Heart right ventricle (tissue), 16 donors: Measurements from ENCODE around the gene SLC12A8. TPM values are rescaled to one million over a fixed set of nuclear protein-coding genes. Genes with fewer than 3 reads are reported as not detected.

Source experiments
- ATAC-seq, 8 donors: fragments of 200-7000 bp; cut with Tn5 transposase; one replicate each; pipeline ENCODE4 v1.9.1; 2020; ENCODE audit warnings: mild to moderate bottlenecking in 8 of 8, moderate library complexity in 8 of 8, moderate number of reproducible peaks in 1 of 8
- DNase-seq, 2 donors: peaks; one replicate each; pipeline ENCODE4 v3.0.0-alpha.2; 2020
- H3K27ac ChIP-seq, 10 donors: fragments of 200-600 bp; sonication (generic) in 2 of 10; one replicate each; pipeline versions ENCODE4 v1.5.0 to v1.8.0; 2020 to 2022; ENCODE audit warnings: mild to moderate bottlenecking in 3 of 10
- H3K27me3 ChIP-seq, 7 donors: fragments of 200-600 bp; one replicate each; pipeline ENCODE4 v1.8.0; 2021 to 2022; ENCODE audit warnings: mild to moderate bottlenecking in 2 of 7
- H3K36me3 ChIP-seq, 9 donors: fragments of 200-600 bp; sonication (generic) in 1 of 9; one replicate each; pipeline versions ENCODE4 v1.5.0 to v1.8.0; 2020 to 2022; ENCODE audit warnings: mild to moderate bottlenecking in 2 of 9
- H3K4me1 ChIP-seq, 9 donors: fragments of 200-600 bp; sonication (generic) in 1 of 9; one replicate each; pipeline versions ENCODE4 v1.5.0 to v1.8.0; 2020 to 2022; ENCODE audit warnings: mild to moderate bottlenecking in 4 of 9
- H3K4me3 ChIP-seq, 10 donors: fragments of 200-600 bp; sonication (generic) in 2 of 10; one replicate each; pipeline versions ENCODE4 v1.5.0 to v1.8.0; 2020 to 2022; ENCODE audit warnings: mild to moderate bottlenecking in 7 of 10, moderate library complexity in 2 of 10
- H3K9me3 ChIP-seq, 11 donors: fragments of 200-600 bp in 10 of 11; sonication (generic) in 2 of 11; one replicate each; pipeline versions ENCODE4 v1.5.0 to v1.8.0; 2013 to 2022; ENCODE audit warnings: mild to moderate bottlenecking in 2 of 11, control low read depth in 1 of 11, moderate library complexity in 1 of 11
- CTCF ChIP-seq, 9 donors: fragments of 200-600 bp; sonication (generic) in 2 of 9; IDR thresholded peaks; one replicate each; pipeline versions ENCODE4 v1.5.0 to v1.8.0; 2021 to 2022; ENCODE audit warnings: antibody characterized with exemption in 9 of 9, mild to moderate bottlenecking in 5 of 9, moderate library complexity in 1 of 9
- WGBS, 2 donors: extraction: QIAGEN DNeasy Blood & Tissue Kit; methylation state at CpG; one replicate each; pipeline ENCODE4 v1.1.7; 2013; ENCODE audit warnings: inconsistent platforms in 1 of 2; 5-methylcytosine and 5-hydroxymethylcytosine counted together
- intact Hi-C, 10 donors: fragments of 100-400 bp; cut with DNase I; formaldehyde crosslinking; loops; one replicate each; pipeline versions ENCODE4 v1.11.1 to v1.14.2; 2022
- polyA plus RNA-seq, 2 donors: library from polyadenylated mRNA; stranded (reverse); fragments of 200-250 nt; gene quantifications; one replicate each; pipeline ENCODE4 v1.2.3, GENCODE V29; 2013
- total RNA-seq, 10 donors: library from RNA; stranded (reverse); fragmentation: NEBNext Ultra II Directional in 3 of 10; extraction: Animal tissue kit (Norgen Biotek cat#: 25700) in 3 of 10; gene quantifications; one replicate each; pipeline versions ENCODE4 v1.2.1 to v1.2.4, GENCODE V29; 2021 to 2023
- donor health status: Arrhythmogenic right ventricular cardiomyopathy.
- donor health status: ischemic (EF 13 %, LVEDD 7.1; RV severe dilation, severe dysfunction).
- donor health status: healthy with polysubstance abuse.
- donor health status: DM: no; HTN: yes; CAD: no.
- donor health status: DM: no; HTN: no; CAD: no.
- donor health status: ischemic (EF 25% LVEDD 6.9; RV normal size, moderate dysfunction).
- donor health status: ischemic (EF 25% LVEDD 5.7; RV mildly dilated, moderate dysfunction).
- donor health status: healthy.
- donor health status: DM: yes; HTN: yes; CAD: no.
- donor health status: Ischemic cardiomyopathy.
- donor health status: ischemic (EF 35%, LVEDD 5.7; RV mildly dilated, moderate dysfunction).
- donor health status: nonischemic (EF 11% LVEDD 7.7; RV severe dilation, severe dysfunction).
- donor health status: DM: yes; HTN: yes; CAD: no.
- donor health status: PGD.
- donor health status: ischemic (EF 29% LVEDD 5.4; RV normal size, mild dysfunction).
- donor health status: nonischemic (EF 23%, LVEDD 6.1; RV moderate dilation, normal function).

SLC12A8 gene
- total and polyA plus RNA-seq, 12 donors = 0.09 to 0.88 (median 0.40) TPM; not detected in 1

GRCh38 chr3:125140011-125140817, 72.3 kb downstream of the SLC12A8 start:
- Histone ChIP-seq H3K36me3 (no peaks in the 10 kb centered on the region), H3K27ac (peak overlapping the region in 9 of 10 donors; percentile 64 to 94 (median 84)), H3K27me3 (no peaks in the 10 kb centered on the region), H3K4me3 (no peak overlapping the region), H3K4me1 (peaks cover 24 to 72% (median 52%) of the 10 kb centered on the region in 9 donors), H3K9me3 (no peaks in the 10 kb centered on the region)
- no peak for TF ChIP-seq CTCF (IDR thresholded peaks at IDR 0.05)
- intact Hi-C loops = loop anchor here (2.0 to 5.0 kb wide), 6 partner anchors 78 to 143 kb away; partner anchors contain the start of gene HEG1 (in 4 of the 10)
- 70 to 74% methylated on average over 12 of the region's 12 CpGs for WGBS, 2 donors
- ATAC-seq = peak in 4 of 8 donors; percentile 27 to 53 (median 38)
- DNase-seq = no peak

- WGBS, 2 donors = 98 to 100% methylated on average over 4 of the region's 4 CpGs
- DNase-seq (no peak), ATAC-seq (no peak)
- Histone ChIP-seq H3K36me3 (no peaks in the 10 kb centered on the region), H3K4me1 (peaks cover 24 to 64% (median 46%) of the 10 kb centered on the region in 9 donors), H3K27me3 (no peaks in the 10 kb centered on the region), H3K9me3 (no peaks in the 10 kb centered on the region), H3K4me3 (no peak overlapping the region), H3K27ac (peak overlapping the region in 4 of 10 donors; percentile 42 to 94 (median 78))
- TF ChIP-seq CTCF (IDR thresholded peaks at IDR 0.05) = no peak
- intact Hi-C loops = no loop called here
These were observed 73.2 kb downstream of the SLC12A8 start for GRCh38 chr3:125139386-125139785.

- TF ChIP-seq CTCF (IDR thresholded peaks at IDR 0.05) = no peak
- Histone ChIP-seq H3K4me3 (no peak overlapping the region), H3K4me1 (peaks cover 15 to 52% (median 27%) of the 10 kb centered on the region in 9 donors), H3K27me3 (no peaks in the 10 kb centered on the region), H3K9me3 (no peaks in the 10 kb centered on the region), H3K27ac (peak overlapping the region in 2 of 10 donors; percentile 8 to 44), H3K36me3 (no peaks in the 10 kb centered on the region)
- 75 to 86% methylated on average over 17 of the region's 17 CpGs for WGBS, 2 donors
- peak in 1 of 8 donors; percentile 32 for ATAC-seq
- intact Hi-C loops = no loop called here
- no peak for DNase-seq
These were observed 75.1 kb downstream of the SLC12A8 start for GRCh38 chr3:125137358-125138033.

GRCh38 chr3:125136966-125137357, 75.6 kb downstream of the SLC12A8 start:
- ATAC-seq (no peak), DNase-seq (no peak)
- TF ChIP-seq CTCF (IDR thresholded peaks at IDR 0.05) = no peak
- no peak overlapping the region for H3K4me3 ChIP-seq
- peak overlapping the region in 2 of 10 donors; percentile 8 to 44 for H3K27ac ChIP-seq
- intact Hi-C loops = no loop called here
- H3K36me3 ChIP-seq = no peaks in the 10 kb centered on the region
- 75 to 86% methylated on average over 7 of the region's 7 CpGs for WGBS, 2 donors
- H3K9me3 ChIP-seq = no peaks in the 10 kb centered on the region
- H3K4me1 ChIP-seq = peaks cover 10 to 51% (median 21%) of the 10 kb centered on the region in 9 donors
- H3K27me3 ChIP-seq = no peaks in the 10 kb centered on the region
